Endothelial cell of umbilical vein (primary cell): Measurements from ENCODE around the gene PHEX. TPM values are rescaled to one million over a fixed set of nuclear protein-coding genes. Genes with fewer than 3 reads are reported as not detected.

Source experiments
- BruUV-seq: library from RNA; stranded (reverse); fragments of 400-500 nt; replicated peaks from 2 replicates; lab custom pipeline; 2021; lab: Mats Ljungman, UMichigan
- CTCF ChIA-PET: fragments of 300-600, 350-600 bp; sonication (Branson Sonifier 250); formaldehyde crosslinking; loops from one replicate; lab custom pipeline; 2021; ENCODE audit warnings: antibody characterized with exemption, inconsistent platforms; lab: Charles Lee
- POLR2A ChIA-PET: fragments of 300-600, 350-600 bp; sonication (Branson Sonifier 250); formaldehyde crosslinking; loops from one replicate; lab custom pipeline; 2021; ENCODE audit warnings: antibody characterized with exemption, inconsistent platforms; lab: Charles Lee
- DNase-seq: peaks from one replicate; pipeline ENCODE4 v3.0.0-alpha.2; 2011; ENCODE audit warnings: low read depth, low spot score
- FAIRE-seq: peaks from 2 replicates; lab custom pipeline; 2011; peaks lifted over from hg19 to GRCh38; lab: Jason Lieb, UNC
- H2AFZ ChIP-seq: 2 replicates; pipeline ENCODE4 v1.6.0; 2012; ENCODE audit warnings: low read depth, low read length, control low read depth, inconsistent platforms
- H3K27ac ChIP-seq: 2 replicates; pipeline ENCODE4 v1.5.1; 2011; ENCODE audit warnings: low read depth, mild to moderate bottlenecking, control low read depth, low read length, moderate library complexity; ENCODE audit not compliant: insufficient read depth
- H3K27me3 ChIP-seq, 2 experiments: 2 replicates each; pipeline versions ENCODE4 v1.6.0 to v1.6.1; 2011; ENCODE audit warnings: low read length in 2 of 2, mixed read lengths in 1 of 2; ENCODE audit not compliant: control insufficient read depth in 2 of 2, insufficient read depth in 2 of 2
- H3K36me3 ChIP-seq, 2 experiments: 2 replicates in 1 of 2; 3 replicates in 1 of 2; pipeline ENCODE4 v1.5.1; 2011; ENCODE audit warnings: low read length in 2 of 2, mild to moderate bottlenecking in 1 of 2, moderate library complexity in 1 of 2; ENCODE audit not compliant: control insufficient read depth in 2 of 2, insufficient read depth in 2 of 2; ENCODE audit errors: extremely low read depth in 1 of 2
- H3K4me1 ChIP-seq: 3 replicates; pipeline ENCODE4 v1.5.1; 2011; ENCODE audit warnings: mild to moderate bottlenecking, low read length; ENCODE audit not compliant: control insufficient read depth, insufficient read depth; ENCODE audit errors: extremely low read depth
- H3K4me2 ChIP-seq: 2 replicates; pipeline ENCODE4 v1.6.1; 2011; ENCODE audit warnings: low read length, control low read depth, mixed read lengths; ENCODE audit not compliant: insufficient read depth
- H3K4me3 ChIP-seq, 3 experiments: fragments of 200-600 bp in 1 of 3; sonication (generic), shearing (Covaris generic) in 1 of 3; replicated peaks in 1 of 3; 2 replicates each; pipeline ENCODE4 v1.5.1; 2011 to 2016; ENCODE audit warnings: control low read depth in 3 of 3, low read length in 3 of 3, mild to moderate bottlenecking in 2 of 3, inconsistent platforms in 1 of 3, low read depth in 1 of 3, moderate library complexity in 1 of 3; ENCODE audit not compliant: insufficient read depth in 1 of 3
- H3K79me2 ChIP-seq: 2 replicates; pipeline ENCODE4 v1.6.0; 2012; ENCODE audit warnings: low read length, inconsistent platforms; ENCODE audit not compliant: control insufficient read depth, insufficient read depth
- H3K9ac ChIP-seq: replicated peaks from 2 replicates; pipeline ENCODE3; 2011; ENCODE audit warnings: low read length, control low read depth; ENCODE audit not compliant: insufficient read depth; ENCODE audit errors: extremely low read depth
- H3K9me1 ChIP-seq: replicated peaks from 3 replicates; pipeline ENCODE4 v1.6.0; 2011; ENCODE audit warnings: mild to moderate bottlenecking, low read length; ENCODE audit not compliant: control insufficient read depth, insufficient read depth; ENCODE audit errors: extremely low read depth
- H3K9me3 ChIP-seq: replicated peaks from 2 replicates; pipeline ENCODE4 v1.5.1; 2012; ENCODE audit warnings: low read length, inconsistent platforms; ENCODE audit not compliant: control insufficient read depth, insufficient read depth
- H4K20me1 ChIP-seq: replicated peaks from 2 replicates; pipeline ENCODE3; 2011; ENCODE audit warnings: mild to moderate bottlenecking, low read length; ENCODE audit not compliant: control insufficient read depth, insufficient read depth; ENCODE audit errors: extremely low read depth
- FOS ChIP-seq: IDR thresholded peaks from 2 replicates; pipeline ENCODE4 v1.6.1; 2011; ENCODE audit warnings: mild to moderate bottlenecking, low read length, moderate library complexity, borderline replicate concordance; ENCODE audit not compliant: insufficient read depth
- GATA2 ChIP-seq: IDR thresholded peaks from 2 replicates; pipeline ENCODE4 v1.7.0; 2011; ENCODE audit warnings: low read depth, mild to moderate bottlenecking, moderate library complexity, mixed read lengths, low read length; ENCODE audit not compliant: insufficient read length, insufficient read depth
- JUN ChIP-seq: IDR thresholded peaks from 2 replicates; pipeline ENCODE4 v1.6.1; 2011; ENCODE audit warnings: borderline replicate concordance, low read depth; ENCODE audit not compliant: insufficient read length, insufficient read depth
- MYC ChIP-seq: IDR thresholded peaks from one replicate; pipeline ENCODE4 v1.6.1; 2011; ENCODE audit warnings: mild to moderate bottlenecking, low read depth, low read length
- POLR2A ChIP-seq: IDR thresholded peaks from 2 replicates; pipeline ENCODE4 v1.6.1; 2012; ENCODE audit warnings: low read depth, mild to moderate bottlenecking, control low read depth, low read length
- POLR2AphosphoS5 ChIP-seq: IDR thresholded peaks from 2 replicates; pipeline ENCODE4 v1.6.1; 2012; ENCODE audit warnings: low read depth, mild to moderate bottlenecking, control low read depth, low read length, moderate library complexity; ENCODE audit not compliant: insufficient read depth
- dilution Hi-C: fragments of 300-500 bp; cut with MboI; formaldehyde crosslinking; loops from one replicate; pipeline ENCODE4 v1.15.0; 2019; ENCODE audit warnings: low sequenced_read_pairs; ENCODE audit not compliant: extremely low pct_ligation_motif_present
- intact Hi-C: fragments of 100-400 bp; cut with micrococcal nuclease; formaldehyde crosslinking; loops from one replicate; pipeline ENCODE4 v1.10.0; 2022
- polyA plus RNA-seq, 4 experiments: library from polyadenylated mRNA; depleted of rRNA in 3 of 4; stranded (reverse) in 3 of 4; unstranded in 1 of 4; fragments of >200 nt; gene quantifications; 2 replicates each; pipeline versions ENCODE4 v1.2.1 to v1.2.3, GENCODE V29; 2011 to 2012; ENCODE audit warnings: missing spikeins in 1 of 4
- total RNA-seq: library from RNA; stranded (reverse); gene quantifications from 2 replicates; pipeline ENCODE4 v1.2.3, GENCODE V29; 2021
- TF ChIP-seq, protein P1 (sequence below), 2 donors: IDR thresholded peaks; 1 replicate in 1 of 2; 2 replicates in 1 of 2; pipeline ENCODE4 v1.5.1; 2011; ENCODE audit warnings: low read length in 2 of 2, mild to moderate bottlenecking in 2 of 2, moderate library complexity in 2 of 2, control low read depth in 1 of 2, inconsistent platforms in 1 of 2, low read depth in 1 of 2; ENCODE audit not compliant: insufficient read depth in 1 of 2; ENCODE audit errors: extremely low read depth in 1 of 2
- TF ChIP-seq, protein P2 (sequence below): IDR thresholded peaks from 2 replicates; pipeline ENCODE4 v1.6.1; 2011; ENCODE audit not compliant: insufficient read depth, insufficient read length

The PHEX gene
- total and polyA plus RNA-seq, 2 donors (not counting 3 experiments of a cell fraction or from before 2014, with no cell fraction given): 0.07 to 0.44 TPM

DNA sequence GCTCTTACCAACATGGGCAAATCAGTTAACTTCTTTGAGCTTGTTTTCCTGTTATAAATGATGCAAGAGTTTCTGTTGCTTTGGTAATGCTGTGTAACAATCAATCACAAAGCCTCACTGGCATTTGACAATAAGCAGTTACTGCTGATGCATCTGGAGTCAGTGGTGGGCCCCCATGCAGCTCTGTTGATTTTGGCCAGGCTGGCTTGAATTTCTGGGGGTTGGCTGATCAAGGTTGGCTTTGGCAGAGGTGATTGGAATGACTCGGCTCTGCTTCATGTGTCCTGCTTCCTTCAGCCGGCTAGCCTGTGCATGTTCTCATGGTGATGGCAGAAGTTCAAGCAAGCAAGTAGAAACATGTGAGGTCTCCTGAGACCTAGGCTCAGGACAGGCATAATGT lies 90.4 kb downstream of the PHEX start:
- CTCF ChIA-PET: interaction anchor here (1.8 kb wide), 1 partner anchor 13 kb away, joined by 6 read pairs; no protein-coding TSS in a partner anchor
- FAIRE-seq (no peak), DNase-seq (peak; percentile 3)
- TF ChIP-seq JUN (no peak), POLR2A (no peak), FOS (peak; percentile 22), POLR2AphosphoS5 (no peak), MYC (no peak), GATA2 (no peak)
- TF ChIP-seq, protein P1, sequence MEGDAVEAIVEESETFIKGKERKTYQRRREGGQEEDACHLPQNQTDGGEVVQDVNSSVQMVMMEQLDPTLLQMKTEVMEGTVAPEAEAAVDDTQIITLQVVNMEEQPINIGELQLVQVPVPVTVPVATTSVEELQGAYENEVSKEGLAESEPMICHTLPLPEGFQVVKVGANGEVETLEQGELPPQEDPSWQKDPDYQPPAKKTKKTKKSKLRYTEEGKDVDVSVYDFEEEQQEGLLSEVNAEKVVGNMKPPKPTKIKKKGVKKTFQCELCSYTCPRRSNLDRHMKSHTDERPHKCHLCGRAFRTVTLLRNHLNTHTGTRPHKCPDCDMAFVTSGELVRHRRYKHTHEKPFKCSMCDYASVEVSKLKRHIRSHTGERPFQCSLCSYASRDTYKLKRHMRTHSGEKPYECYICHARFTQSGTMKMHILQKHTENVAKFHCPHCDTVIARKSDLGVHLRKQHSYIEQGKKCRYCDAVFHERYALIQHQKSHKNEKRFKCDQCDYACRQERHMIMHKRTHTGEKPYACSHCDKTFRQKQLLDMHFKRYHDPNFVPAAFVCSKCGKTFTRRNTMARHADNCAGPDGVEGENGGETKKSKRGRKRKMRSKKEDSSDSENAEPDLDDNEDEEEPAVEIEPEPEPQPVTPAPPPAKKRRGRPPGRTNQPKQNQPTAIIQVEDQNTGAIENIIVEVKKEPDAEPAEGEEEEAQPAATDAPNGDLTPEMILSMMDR (IDR thresholded peaks at IDR 0.05; ENCODE audit: extremely low read depth in 1 of 2, insufficient read depth in 1 of 2, low read depth in 1 of 2, low read length in 2 of 2): no peak
- TF ChIP-seq, protein P2, sequence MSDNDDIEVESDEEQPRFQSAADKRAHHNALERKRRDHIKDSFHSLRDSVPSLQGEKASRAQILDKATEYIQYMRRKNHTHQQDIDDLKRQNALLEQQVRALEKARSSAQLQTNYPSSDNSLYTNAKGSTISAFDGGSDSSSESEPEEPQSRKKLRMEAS: no peak
- no peak overlapping the region for H3K9ac ChIP-seq
- no TSS peak for BruUV-seq
- H3K4me2 ChIP-seq: no peak overlapping the region
- no peak overlapping the region for H3K4me3 ChIP-seq
- no peaks in the 10 kb centered on the region for H3K79me2 ChIP-seq
- no peaks in the 10 kb centered on the region for H3K4me1 ChIP-seq
- H4K20me1 ChIP-seq: no peaks in the 10 kb centered on the region
- no peaks in the 10 kb centered on the region for H3K9me1 ChIP-seq
- intact Hi-C loops (no loop called here), dilution Hi-C loops (no loop called here)
- no peaks in the 10 kb centered on the region for H3K9me3 ChIP-seq
- H3K27ac ChIP-seq: no peak overlapping the region
- POLR2A ChIA-PET: no interaction called here
- no peaks in the 10 kb centered on the region for H3K36me3 ChIP-seq
- no peaks in the 10 kb centered on the region for H3K27me3 ChIP-seq
- no peak overlapping the region for H2AFZ ChIP-seq
